Measurements from ENCODE around the gene FBXL16.

The FBXL16 gene

DNA sequence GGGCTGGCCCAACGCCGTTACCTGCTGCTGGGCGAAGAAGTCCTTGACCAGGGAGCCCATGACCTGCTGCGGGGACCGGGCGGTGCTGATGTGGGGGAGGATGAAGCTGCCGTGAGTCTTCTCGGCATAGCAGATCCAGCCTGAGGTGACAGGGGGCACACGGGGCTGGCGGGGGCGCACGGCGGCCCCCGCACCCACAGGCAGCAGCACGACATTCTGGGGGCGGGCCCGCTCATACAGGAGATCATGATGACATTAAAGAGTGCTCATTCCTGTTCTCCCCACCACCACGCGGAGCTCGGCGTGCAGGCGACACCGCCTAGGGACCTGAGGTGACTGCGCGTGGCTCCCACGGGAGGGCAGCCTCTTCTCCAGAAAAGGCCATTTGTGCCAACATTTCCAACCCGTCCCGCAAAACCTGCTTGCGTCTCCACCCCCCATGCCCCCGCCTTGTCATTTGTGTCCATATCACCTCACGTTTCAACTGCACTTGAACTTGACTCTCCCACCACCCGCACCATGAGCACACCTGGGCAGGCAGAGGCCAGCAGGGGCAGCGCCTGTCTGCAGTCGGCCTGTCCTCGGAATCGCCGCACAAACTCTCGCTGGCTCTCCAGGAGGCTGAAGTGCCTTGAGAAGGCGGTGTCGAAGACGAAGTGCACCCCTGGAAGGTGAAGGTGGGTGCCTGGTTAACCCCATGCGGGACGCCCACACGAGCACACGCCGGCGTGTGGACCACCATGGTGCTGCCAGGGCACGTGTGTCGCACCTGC lies 28.8 kb upstream of the FBXL16 start:
- DNase-seq = no peak

- DNase-seq = no peak
Observed at GRCh38 chr16:733382-734207, 28.0 kb upstream of the FBXL16 start.

DNA sequence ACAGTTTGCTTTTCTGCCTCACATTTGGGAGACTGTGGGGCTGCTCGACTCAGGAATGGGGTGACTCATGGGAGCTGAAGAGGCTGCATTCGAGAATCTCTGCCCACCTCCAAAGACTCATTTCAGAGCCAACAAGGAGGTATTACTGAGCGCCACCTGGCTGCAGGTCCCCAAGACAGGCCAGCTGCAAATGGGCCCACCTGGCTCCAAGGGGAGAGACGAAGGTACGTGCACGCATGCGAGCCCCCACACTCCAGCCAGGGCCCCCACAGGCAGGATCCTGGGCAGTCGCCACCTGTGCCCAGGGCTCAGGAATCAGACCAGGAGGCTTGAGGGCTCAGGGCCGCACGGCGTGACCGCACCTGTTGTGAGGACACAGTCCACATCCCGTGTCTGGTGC lies 27.3 kb upstream of the FBXL16 start:
- DNase-seq = no peak

- DNase-seq = no peak
Observed at GRCh38 chr16:732332-732731, 26.7 kb upstream of the FBXL16 start.

GRCh38 chr16:730666-731509 lies 25.3 kb upstream of the FBXL16 start:
- no peak for DNase-seq

GRCh38 chr16:729768-730665 lies 24.4 kb upstream of the FBXL16 start:
- no peak for DNase-seq

GRCh38 chr16:728890-729744 lies 23.5 kb upstream of the FBXL16 start:
- DNase-seq = no peak

DNA sequence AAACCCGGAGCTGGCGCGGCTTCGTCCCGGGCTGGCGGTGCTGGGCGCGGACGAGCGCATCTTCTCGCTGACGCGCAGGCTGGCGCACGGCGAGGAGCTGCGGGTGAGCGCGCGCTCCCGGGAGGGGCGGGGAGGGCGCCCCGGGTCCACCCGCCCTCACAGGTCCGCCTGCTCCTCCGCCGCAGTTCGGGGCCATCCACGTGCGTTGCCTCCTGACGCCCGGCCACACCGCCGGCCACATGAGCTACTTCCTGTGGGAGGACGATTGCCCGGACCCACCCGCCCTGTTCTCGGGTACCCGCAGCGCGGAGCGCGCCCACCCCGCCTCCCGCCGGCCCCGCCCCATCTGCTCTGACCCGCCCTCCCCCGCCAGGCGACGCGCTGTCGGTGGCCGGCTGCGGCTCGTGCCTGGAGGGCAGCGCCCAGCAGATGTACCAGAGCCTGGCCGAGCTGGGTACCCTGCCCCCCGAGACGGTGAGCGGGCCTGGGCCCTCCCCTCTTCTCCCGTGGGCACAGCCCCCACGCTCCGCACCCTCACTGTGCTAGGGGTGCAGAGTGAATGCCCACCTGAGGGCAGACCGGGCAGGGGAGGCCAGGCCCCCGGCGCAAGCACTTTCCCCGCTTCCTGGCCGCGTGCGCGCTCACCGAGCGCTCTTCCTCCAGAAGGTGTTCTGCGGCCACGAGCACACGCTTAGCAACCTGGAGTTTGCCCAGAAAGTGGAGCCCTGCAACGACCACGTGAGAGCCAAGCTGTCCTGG lies 22.7 kb upstream of the FBXL16 start:
- DNase-seq = no peak

DNA sequence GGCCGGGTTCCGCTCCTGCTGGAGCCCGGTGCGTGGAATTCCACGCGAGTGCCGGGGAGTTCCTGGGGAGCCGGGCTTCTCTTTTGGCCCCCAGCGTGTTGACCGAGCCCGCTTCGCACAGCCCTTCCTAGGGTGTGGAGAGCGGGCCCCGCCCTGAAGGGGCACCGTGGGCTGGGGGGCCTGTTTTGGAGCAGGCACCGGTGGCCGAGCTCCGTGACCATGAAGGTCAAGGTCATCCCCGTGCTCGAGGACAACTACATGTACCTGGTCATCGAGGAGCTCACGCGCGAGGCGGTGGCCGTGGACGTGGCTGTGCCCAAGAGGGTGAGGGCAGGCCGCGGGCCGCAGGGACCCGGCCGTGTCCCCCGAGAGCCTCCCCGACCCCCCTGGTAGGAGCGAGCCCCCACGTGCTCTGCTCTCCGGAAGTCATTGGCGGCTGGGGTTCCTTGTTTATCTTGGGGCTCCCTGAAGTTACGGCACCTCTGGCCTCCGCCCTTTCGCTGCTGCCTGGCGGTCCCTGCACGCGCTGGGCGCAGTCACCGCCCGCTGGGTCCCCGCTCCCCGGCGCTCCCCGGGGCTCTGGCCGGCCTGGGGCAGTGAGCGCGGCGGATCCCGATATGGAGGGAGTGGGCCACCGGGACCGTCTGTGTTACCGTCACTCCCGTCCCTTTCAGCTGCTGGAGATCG lies 21.8 kb upstream of the FBXL16 start:
- no peak for DNase-seq

GRCh38 chr16:726438-727290 lies 21.1 kb upstream of the FBXL16 start, which contains the start of the genes CCDC78 and HAGHL:
TSS of gene CCDC78 (minus strand) at chr16:726443. CDS start at chr16:726367, 76 bp downstream.
TSS of gene HAGHL (plus strand) at chr16:727106. CDS start at chr16:727510, 404 bp downstream.
- DNase-seq = no peak

- DNase-seq = no peak
Observed at GRCh38 chr16:726188-726437, 20.5 kb upstream of the FBXL16 start.

DNA sequence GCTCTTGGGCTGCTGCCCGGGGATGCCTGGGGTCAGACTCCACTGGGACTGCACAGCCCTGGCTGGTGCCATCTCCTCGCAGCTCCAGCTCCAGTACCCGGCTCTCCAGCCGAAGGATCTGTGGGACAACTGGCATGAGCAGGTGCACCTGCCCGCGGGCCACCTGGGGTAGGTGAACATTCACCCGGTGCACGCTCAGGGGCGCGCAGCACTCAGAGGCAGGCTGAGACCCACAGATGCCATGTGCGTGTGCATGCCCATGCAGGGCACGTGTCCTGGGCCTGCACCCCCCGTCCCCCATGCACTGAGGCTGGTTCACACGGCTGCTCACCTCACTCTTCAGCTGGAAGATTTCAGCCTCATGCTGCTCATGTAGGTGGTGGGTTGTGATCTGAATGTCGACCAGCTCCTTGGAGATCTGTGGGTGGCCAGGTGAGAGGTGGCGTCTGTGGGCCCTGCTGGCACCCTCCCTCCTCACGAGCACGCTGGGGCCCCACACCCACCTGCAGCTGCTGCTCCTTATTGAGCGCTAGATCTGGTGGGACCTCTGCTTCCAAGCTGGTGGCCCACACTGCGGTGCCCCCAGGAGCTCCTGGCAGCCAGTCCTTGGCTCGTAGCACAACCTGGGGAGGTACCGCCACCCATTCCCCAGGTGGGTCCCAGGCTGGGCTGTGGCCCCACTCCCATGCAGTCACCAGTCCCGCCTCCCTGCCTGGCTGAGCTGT lies 20.0 kb upstream of the FBXL16 start:
- no peak for DNase-seq

- no peak for DNase-seq
Observed at GRCh38 chr16:725041-725376, 19.4 kb upstream of the FBXL16 start.

- DNase-seq = no peak
Observed at GRCh38 chr16:724188-725040, 18.8 kb upstream of the FBXL16 start.

DNA sequence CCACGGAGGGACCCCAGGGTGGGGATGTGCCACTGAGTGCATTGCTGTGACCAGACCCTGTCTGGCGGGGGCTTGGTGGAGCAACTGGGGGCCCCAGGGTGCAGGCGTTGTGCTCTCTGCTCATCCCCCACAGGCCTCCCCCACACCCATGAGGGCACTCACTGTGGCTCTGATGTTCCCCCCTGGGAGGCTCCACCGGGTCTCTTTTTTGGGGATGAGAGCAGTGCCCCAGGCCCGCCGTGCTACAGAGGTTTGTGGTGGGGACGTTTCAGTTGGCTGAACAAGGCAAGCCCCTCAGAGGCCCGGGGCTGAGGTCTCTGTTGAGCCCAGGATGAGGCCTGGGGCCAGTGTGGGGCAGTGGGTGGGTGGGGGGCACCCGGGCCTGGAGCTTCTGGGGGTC lies 18.1 kb upstream of the FBXL16 start:
- no peak for DNase-seq

DNA sequence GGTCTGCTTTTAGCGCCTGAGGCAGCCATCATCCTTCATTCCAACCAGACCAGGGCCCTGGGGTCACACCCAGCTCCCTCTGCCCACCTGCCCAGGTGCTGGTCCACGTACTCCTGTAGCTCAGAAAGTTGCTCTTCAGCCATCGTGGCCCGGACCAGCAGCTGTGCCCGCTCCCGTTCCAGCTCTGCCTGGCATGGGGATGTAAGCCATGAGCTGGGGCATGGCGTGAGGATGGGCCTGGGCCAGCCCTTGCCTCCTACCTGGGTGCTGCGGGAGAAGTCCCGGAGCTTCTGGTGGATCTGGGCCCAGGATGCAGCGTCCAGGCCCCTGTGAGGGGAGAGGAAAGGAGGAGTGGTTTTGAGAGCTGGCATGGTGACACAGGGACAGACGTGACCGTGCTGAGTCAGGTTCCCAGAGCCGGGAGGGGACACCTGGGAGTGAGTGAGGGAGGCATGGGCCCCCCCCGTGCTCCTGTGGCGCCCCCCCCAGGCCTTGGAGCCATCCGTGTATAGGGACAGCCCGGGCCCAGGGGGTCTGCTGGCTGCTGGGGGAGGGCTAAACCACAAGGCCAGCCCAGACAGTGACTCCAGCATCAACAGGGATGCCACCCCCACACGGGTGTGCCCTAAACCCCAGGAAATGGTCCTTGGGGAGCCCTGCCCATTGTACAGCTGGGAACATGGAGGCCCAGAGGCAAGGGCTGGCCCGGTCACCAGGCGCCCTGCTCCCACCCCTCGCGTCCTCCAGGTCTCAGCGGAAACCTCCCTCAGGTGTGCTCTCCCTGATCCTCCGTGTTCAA lies 17.4 kb upstream of the FBXL16 start:
- DNase-seq = no peak
